CD4-positive, alpha-beta T cell (primary cell): ENCODE data around the gene TMEM198. TPM values are rescaled to one million over a fixed set of nuclear protein-coding genes. Genes with fewer than 3 reads are reported as not detected.

Source experiments
- ATAC-seq: fragments of 200-7000 bp; cut with Tn5 transposase; one replicate; pipeline ENCODE4 v1.10.0; 2022; ENCODE audit warnings: mild to moderate bottlenecking; ENCODE audit not compliant: poor library complexity
- CTCF ChIA-PET: fragments of 350-600 bp; sonication (Branson Sonifier 250); formaldehyde crosslinking; loops from one replicate; lab custom pipeline; 2021; ENCODE audit warnings: antibody characterized with exemption, inconsistent platforms; lab: Charles Lee
- POLR2A ChIA-PET: fragments of 350-600 bp; sonication (Branson Sonifier 250); formaldehyde crosslinking; loops from one replicate; lab custom pipeline; 2021; ENCODE audit warnings: antibody characterized with exemption, inconsistent platforms; lab: Charles Lee
- DNase-seq, 14 experiments: peaks; one replicate each; pipeline ENCODE4 v3.0.0-alpha.2; 2013 to 2020; ENCODE audit warnings: mixed read lengths in 2 of 14
- H3K27ac ChIP-seq, 2 donors: one replicate each; pipeline versions ENCODE4 v1.5.1 to v1.7.0; 2013; ENCODE audit warnings: low read length in 2 of 2, low read depth in 1 of 2, mild to moderate bottlenecking in 1 of 2
- H3K27me3 ChIP-seq, 2 experiments: 1 replicate in 1 of 2; 2 replicates in 1 of 2; pipeline versions ENCODE4 v1.6.1 to v1.7.0; 2013; ENCODE audit warnings: low read length in 2 of 2, control low read depth in 1 of 2, mild to moderate bottlenecking in 1 of 2, moderate library complexity in 1 of 2; ENCODE audit not compliant: insufficient read depth in 2 of 2, control insufficient read depth in 1 of 2
- H3K36me3 ChIP-seq: one replicate; pipeline ENCODE4 v1.6.1; 2013; ENCODE audit warnings: low read length, control low read depth; ENCODE audit not compliant: insufficient read depth
- H3K4me1 ChIP-seq: one replicate; pipeline ENCODE4 v1.6.1; 2013; ENCODE audit warnings: low read length, control low read depth; ENCODE audit not compliant: insufficient read depth
- H3K4me3 ChIP-seq: one replicate; pipeline ENCODE4 v1.5.1; 2013; ENCODE audit warnings: mild to moderate bottlenecking, low read length, moderate library complexity
- H3K9me3 ChIP-seq, 2 experiments: 1 replicate in 1 of 2; 2 replicates in 1 of 2; pipeline versions ENCODE4 v1.6.1 to v1.7.0; 2013; ENCODE audit warnings: low read length in 2 of 2, mild to moderate bottlenecking in 2 of 2, control low read depth in 1 of 2, moderate library complexity in 1 of 2; ENCODE audit not compliant: control insufficient read depth in 1 of 2, insufficient read depth in 1 of 2
- H3K27ac Mint-ChIP-seq: one replicate; pipeline ENCODE4 v1.8.0; 2020; ENCODE audit warnings: mixed read lengths
- H3K27me3 Mint-ChIP-seq: one replicate; pipeline ENCODE4 v1.8.0; 2021; ENCODE audit warnings: mixed read lengths
- H3K36me3 Mint-ChIP-seq: one replicate; pipeline ENCODE4 v1.8.0; 2021; ENCODE audit warnings: low read depth, mixed read lengths
- H3K4me1 Mint-ChIP-seq: one replicate; pipeline ENCODE4 v1.8.0; 2021; ENCODE audit warnings: low read depth, mixed read lengths
- H3K4me3 Mint-ChIP-seq: one replicate; pipeline ENCODE4 v1.8.0; 2020; ENCODE audit warnings: mild to moderate bottlenecking, mixed read lengths
- H3K9me3 Mint-ChIP-seq: one replicate; pipeline ENCODE4 v1.8.0; 2020; ENCODE audit warnings: mixed read lengths
- CTCF ChIP-seq: fragments of 200-600 bp; IDR thresholded peaks from one replicate; pipeline ENCODE4 v1.8.0; 2022; ENCODE audit warnings: antibody characterized with exemption, mild to moderate bottlenecking
- intact Hi-C, 2 experiments: fragments of 100-400 bp; cut with DNase I in 1 of 2; cut with micrococcal nuclease in 1 of 2; formaldehyde crosslinking; loops; one replicate each; pipeline versions ENCODE4 v1.15.1 to v1.9.0; 2023 to 2025; cut with DNase I, micrococcal nuclease
- total RNA-seq, 174 experiments: library from RNA in 2 of 174; stranded (reverse) in 2 of 174; gene quantifications; one replicate each; pipeline ENCODE4 v1.2.3 and lab custom pipeline; 2021 to 2026

Gene TMEM198
- total RNA-seq, 2 experiments from 2014 or later = 0.47 to 0.91 TPM

- POLR2A ChIA-PET = no interaction called here
- H3K27ac ChIP-seq = no peak within 1 kb of the TSS
These were observed 29.5 kb upstream of the TMEM198 start, which contains the start of gene ASIC4 for GRCh38 chr2:219514196-219514761. Gene ASIC4 (plus strand): TSS chr2:219514482. CDS start chr2:219514725, 243 bp downstream.

GRCh38 chr2:219514836-219515235 is 29.0 kb upstream of the TMEM198 start:
- Mint-ChIP-seq H3K36me3 (peaks cover under 1% of the 10 kb centered on the region), H3K27me3 (peaks cover 82% of the 10 kb centered on the region), H3K4me1 (peaks cover 20% of the 10 kb centered on the region), H3K4me3 (no peak overlapping the region), H3K9me3 (no peaks in the 10 kb centered on the region), H3K27ac (no peak overlapping the region)
- Histone ChIP-seq H3K27ac (no peak overlapping the region), H3K9me3 (peaks cover 0 to 29% of the 10 kb centered on the region in 2 experiments), H3K4me1 (peaks cover 22% of the 10 kb centered on the region), H3K36me3 (no peaks in the 10 kb centered on the region), H3K27me3 (peaks cover 60 to 98% of the 10 kb centered on the region in 2 experiments), H3K4me3 (no peak overlapping the region)
- ChIA-PET POLR2A (no interaction called here), CTCF (interaction anchor here (1.6 kb wide), 1 partner anchor 15 kb away, joined by 5 read pairs; no protein-coding TSS in a partner anchor)
- no peak for TF ChIP-seq CTCF
- DNase-seq (no peak), ATAC-seq (no peak)
- intact Hi-C loops = no loop called here

More at GRCh38 chr2:219514196-219514761, 29.5 kb upstream of the TMEM198 start, which contains the start of gene ASIC4:
- Mint-ChIP-seq H3K4me3 (no peak within 1 kb of the TSS), H3K36me3 (peaks cover 5% of the 10 kb centered on the region), H3K9me3 (no peaks in the 10 kb centered on the region), H3K4me1 (peaks cover 25% of the 10 kb centered on the region), H3K27ac (no peak within 1 kb of the TSS), H3K27me3 (peaks cover 84% of the 10 kb centered on the region)
- Histone ChIP-seq H3K9me3 (peaks cover 0 to 29% of the 10 kb centered on the region in 2 experiments), H3K27me3 (peaks cover 61 to 97% of the 10 kb centered on the region in 2 experiments), H3K4me1 (peaks cover 27% of the 10 kb centered on the region), H3K36me3 (no peaks in the 10 kb centered on the region), H3K4me3 (no peak within 1 kb of the TSS)
- no peak for TF ChIP-seq CTCF
- ATAC-seq (peak; percentile 21), DNase-seq (peak in 1 of 14 experiments; percentile 26)
- CTCF ChIA-PET = interaction anchor here (1.6 kb wide), 1 partner anchor 16 kb away, joined by 5 read pairs; no protein-coding TSS in a partner anchor
- intact Hi-C loops = no loop called here

- no peak for DNase-seq
- POLR2A ChIA-PET = no interaction called here
These were observed 27.8 kb upstream of the TMEM198 start for GRCh38 chr2:219515874-219516629.

More at GRCh38 chr2:219515874-219516629, 27.8 kb upstream of the TMEM198 start:
- Histone ChIP-seq H3K4me1 (peaks cover 13% of the 10 kb centered on the region), H3K27ac (no peak overlapping the region), H3K4me3 (no peak overlapping the region), H3K36me3 (no peaks in the 10 kb centered on the region), H3K9me3 (peaks cover 0 to 19% of the 10 kb centered on the region in 2 experiments), H3K27me3 (peaks cover 55 to 97% of the 10 kb centered on the region in 2 experiments)
- TF ChIP-seq CTCF = no peak
- H3K27me3 Mint-ChIP-seq = peaks cover 81% of the 10 kb centered on the region
- intact Hi-C loops = no loop called here
- ATAC-seq = no peak
- H3K4me3 Mint-ChIP-seq = no peak overlapping the region
- H3K36me3 Mint-ChIP-seq = no peaks in the 10 kb centered on the region
- no peaks in the 10 kb centered on the region for H3K9me3 Mint-ChIP-seq
- H3K4me1 Mint-ChIP-seq = peaks cover 14% of the 10 kb centered on the region
- H3K27ac Mint-ChIP-seq = no peak overlapping the region
- CTCF ChIA-PET = no interaction called here
